ENCODE data around the gene CPT1B. TPM values are rescaled to one million over a fixed set of nuclear protein-coding genes. Genes with fewer than 3 reads are reported as not detected.
"Not testable (repeated sequence)": the region's sequence is repeated elsewhere in the genome, so short reads cannot be mapped to it uniquely, and the experiment has no call there.

Gene CPT1B
- total RNA-seq, 1 donor from 2014 or later = 32.7 TPM

DNA sequence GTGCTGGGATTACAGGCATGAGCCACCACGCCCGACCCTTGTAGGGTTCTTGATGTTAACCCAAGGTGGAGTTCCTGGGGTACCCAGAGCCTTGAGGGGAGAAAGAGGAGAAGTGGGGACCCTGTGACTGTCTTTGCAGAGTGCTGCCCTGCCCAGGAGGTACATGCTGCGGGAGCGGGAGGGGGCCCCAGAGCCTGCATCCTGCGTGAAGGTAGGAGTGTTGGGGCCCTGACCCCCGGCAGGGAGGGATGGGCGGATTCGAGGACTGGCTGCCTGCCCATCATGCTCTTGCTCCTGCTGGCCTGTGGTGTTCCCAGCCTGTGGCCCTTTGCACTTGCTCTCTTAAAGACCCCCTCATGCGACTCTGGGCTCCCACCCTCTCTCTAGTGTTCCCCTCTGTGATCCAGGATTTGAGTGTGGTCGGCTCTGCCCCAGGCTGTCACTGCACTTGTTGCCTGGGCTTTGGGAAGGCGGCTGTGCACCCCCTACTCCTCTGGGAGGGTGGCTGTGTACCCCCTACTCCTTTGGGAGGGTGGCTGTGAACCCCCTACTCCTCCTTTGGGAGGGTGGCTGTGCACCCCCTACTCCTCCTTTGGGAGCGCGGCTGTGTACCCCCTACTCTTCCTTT is 57.3 kb downstream of the CPT1B start:
- DNase-seq (ENCODE audit: low read depth) (no peak), FAIRE-seq (no peak)
- Histone ChIP-seq H3K4me2 (ENCODE audit: low read length) (no peak overlapping the region), H3K79me2 (ENCODE audit: insufficient read depth, low read length) (peaks cover 40% of the 10 kb centered on the region), H3K27ac (ENCODE audit: low read depth, low read length) (no peak overlapping the region), H2AFZ (ENCODE audit: low read depth, low read length) (no peak overlapping the region), H3K4me3 (ENCODE audit: insufficient read depth, low read depth, low read length) (no peak overlapping the region), H3K36me3 (ENCODE audit: insufficient read depth, low read length) (no peaks in the 10 kb centered on the region), H3K27me3 (ENCODE audit: insufficient read depth, low read length) (no peaks in the 10 kb centered on the region), H3K4me1 (ENCODE audit: insufficient read depth, low read length) (peaks cover 13% of the 10 kb centered on the region), H3K9ac (ENCODE audit: low read length) (no peak overlapping the region), H4K20me1 (ENCODE audit: insufficient read depth, low read length) (peaks cover 38% of the 10 kb centered on the region), H3K9me3 (ENCODE audit: insufficient read depth, low read depth, low read length) (no peaks in the 10 kb centered on the region)
- Mint-ChIP-seq H3K4me3 (ENCODE audit: unreplicated experiment) (no peak overlapping the region), H3K4me1 (ENCODE audit: low read depth, unreplicated experiment) (peaks cover 4% of the 10 kb centered on the region), H3K36me3 (ENCODE audit: low read depth, unreplicated experiment) (peaks cover 6% of the 10 kb centered on the region), H3K9me3 (ENCODE audit: unreplicated experiment) (no peaks in the 10 kb centered on the region), H3K27me3 (ENCODE audit: low read depth, unreplicated experiment) (no peaks in the 10 kb centered on the region), H3K27ac (ENCODE audit: unreplicated experiment) (no peak overlapping the region)
- TF ChIP-seq, protein P1, sequence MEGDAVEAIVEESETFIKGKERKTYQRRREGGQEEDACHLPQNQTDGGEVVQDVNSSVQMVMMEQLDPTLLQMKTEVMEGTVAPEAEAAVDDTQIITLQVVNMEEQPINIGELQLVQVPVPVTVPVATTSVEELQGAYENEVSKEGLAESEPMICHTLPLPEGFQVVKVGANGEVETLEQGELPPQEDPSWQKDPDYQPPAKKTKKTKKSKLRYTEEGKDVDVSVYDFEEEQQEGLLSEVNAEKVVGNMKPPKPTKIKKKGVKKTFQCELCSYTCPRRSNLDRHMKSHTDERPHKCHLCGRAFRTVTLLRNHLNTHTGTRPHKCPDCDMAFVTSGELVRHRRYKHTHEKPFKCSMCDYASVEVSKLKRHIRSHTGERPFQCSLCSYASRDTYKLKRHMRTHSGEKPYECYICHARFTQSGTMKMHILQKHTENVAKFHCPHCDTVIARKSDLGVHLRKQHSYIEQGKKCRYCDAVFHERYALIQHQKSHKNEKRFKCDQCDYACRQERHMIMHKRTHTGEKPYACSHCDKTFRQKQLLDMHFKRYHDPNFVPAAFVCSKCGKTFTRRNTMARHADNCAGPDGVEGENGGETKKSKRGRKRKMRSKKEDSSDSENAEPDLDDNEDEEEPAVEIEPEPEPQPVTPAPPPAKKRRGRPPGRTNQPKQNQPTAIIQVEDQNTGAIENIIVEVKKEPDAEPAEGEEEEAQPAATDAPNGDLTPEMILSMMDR (IDR thresholded peaks at IDR 0.05; ENCODE audit: insufficient read depth, low read depth, low read length) = no peak
- no peak for TF ChIP-seq EZH2 (IDR thresholded peaks at IDR 0.05; ENCODE audit: insufficient read depth, low read length)

DNA sequence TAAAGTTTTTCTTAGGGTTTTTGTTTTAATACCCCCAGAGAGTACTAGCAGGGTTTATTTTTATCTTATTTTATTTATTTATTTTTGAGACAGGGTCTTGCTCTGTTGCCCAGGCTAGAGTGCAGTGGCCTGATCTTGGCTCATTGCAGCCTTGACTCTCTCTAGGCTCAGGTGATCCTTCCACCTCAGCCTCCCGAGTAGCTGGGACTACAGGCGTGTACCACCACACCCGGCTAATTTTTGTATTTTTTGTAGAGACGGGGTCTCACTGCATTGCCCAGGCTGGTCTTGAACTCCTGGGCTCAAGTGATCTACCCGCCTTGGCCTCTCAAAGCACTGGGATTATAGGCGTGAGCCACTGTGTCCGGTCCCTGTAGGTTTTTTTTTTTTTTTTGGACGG is 58.0 kb downstream of the CPT1B start:
- not testable (repeated sequence) for H3K36me3 ChIP-seq (ENCODE audit: insufficient read depth, low read length); H3K27me3 ChIP-seq (ENCODE audit: insufficient read depth, low read length); H3K27ac Mint-ChIP-seq (ENCODE audit: unreplicated experiment); H3K27ac ChIP-seq (ENCODE audit: low read depth, low read length); H3K4me3 Mint-ChIP-seq (ENCODE audit: unreplicated experiment); H3K9me3 Mint-ChIP-seq (ENCODE audit: unreplicated experiment); H3K4me1 Mint-ChIP-seq (ENCODE audit: low read depth, unreplicated experiment); DNase-seq (ENCODE audit: low read depth); H3K27me3 Mint-ChIP-seq (ENCODE audit: low read depth, unreplicated experiment); H3K36me3 Mint-ChIP-seq (ENCODE audit: low read depth, unreplicated experiment); H2AFZ ChIP-seq (ENCODE audit: low read depth, low read length); H3K9ac ChIP-seq (ENCODE audit: low read length); FAIRE-seq; H3K4me2 ChIP-seq (ENCODE audit: low read length); H3K9me3 ChIP-seq (ENCODE audit: insufficient read depth, low read depth, low read length); H3K4me3 ChIP-seq (ENCODE audit: insufficient read depth, low read depth, low read length)
- Histone ChIP-seq H4K20me1 (ENCODE audit: insufficient read depth, low read length) (peaks cover 39% of the 10 kb centered on the region), H3K4me1 (ENCODE audit: insufficient read depth, low read length) (peaks cover 13% of the 10 kb centered on the region), H3K79me2 (ENCODE audit: insufficient read depth, low read length) (peaks cover 44% of the 10 kb centered on the region)

DNA sequence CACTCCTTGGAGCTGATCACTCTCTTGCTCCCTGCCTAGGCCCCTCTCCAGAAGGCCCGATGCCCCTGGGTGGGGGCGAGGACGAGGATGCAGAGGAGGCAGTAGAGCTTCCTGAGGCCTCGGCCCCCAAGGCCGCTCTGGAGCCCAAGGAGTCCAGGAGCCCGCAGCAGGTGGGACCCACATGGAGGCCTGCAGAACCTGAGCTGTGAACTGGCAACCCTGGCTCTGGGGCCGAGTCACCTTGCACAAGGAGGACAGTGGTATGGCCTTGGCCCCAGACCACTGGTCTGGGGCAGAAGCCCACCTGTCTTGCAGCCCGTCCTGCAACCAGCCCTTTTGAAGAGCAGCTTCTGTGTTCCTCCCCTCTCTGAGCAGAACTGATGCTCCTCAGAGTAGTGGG is 59.1 kb downstream of the CPT1B start:
- H3K27me3 Mint-ChIP-seq (ENCODE audit: low read depth, unreplicated experiment) = no peaks in the 10 kb centered on the region
- DNase-seq (ENCODE audit: low read depth) (no peak), FAIRE-seq (no peak)
- peaks cover 4% of the 10 kb centered on the region for H3K4me1 ChIP-seq (ENCODE audit: insufficient read depth, low read length)
- no peak overlapping the region for H3K9ac ChIP-seq (ENCODE audit: low read length)
- no peak overlapping the region for H3K4me2 ChIP-seq (ENCODE audit: low read length)
- no peak overlapping the region for H3K4me3 Mint-ChIP-seq (ENCODE audit: unreplicated experiment)
- H3K9me3 Mint-ChIP-seq (ENCODE audit: unreplicated experiment) = no peaks in the 10 kb centered on the region
- H3K9me3 ChIP-seq (ENCODE audit: insufficient read depth, low read depth, low read length) = no peaks in the 10 kb centered on the region
- no peak overlapping the region for H3K4me3 ChIP-seq (ENCODE audit: insufficient read depth, low read depth, low read length)
- H3K27me3 ChIP-seq (ENCODE audit: insufficient read depth, low read length) = no peaks in the 10 kb centered on the region
- H3K27ac ChIP-seq (ENCODE audit: low read depth, low read length) = no peak overlapping the region
- H3K36me3 ChIP-seq (ENCODE audit: insufficient read depth, low read length) = no peaks in the 10 kb centered on the region
- H3K36me3 Mint-ChIP-seq (ENCODE audit: low read depth, unreplicated experiment) = peaks cover 11% of the 10 kb centered on the region
- H3K79me2 ChIP-seq (ENCODE audit: insufficient read depth, low read length) = peaks cover 44% of the 10 kb centered on the region
- H3K4me1 Mint-ChIP-seq (ENCODE audit: low read depth, unreplicated experiment) = no peaks in the 10 kb centered on the region
- no peak overlapping the region for H2AFZ ChIP-seq (ENCODE audit: low read depth, low read length)
- peaks cover 42% of the 10 kb centered on the region for H4K20me1 ChIP-seq (ENCODE audit: insufficient read depth, low read length)
- no peak for TF ChIP-seq EZH2 (IDR thresholded peaks at IDR 0.05; ENCODE audit: insufficient read depth, low read length)
- TF ChIP-seq, protein P1 (IDR thresholded peaks at IDR 0.05; ENCODE audit: insufficient read depth, low read depth, low read length) = no peak
- no peak overlapping the region for H3K27ac Mint-ChIP-seq (ENCODE audit: unreplicated experiment)

Other genes with a start within 250 kb of the CPT1B start
- gene PPP6R2, start 235.1 kb downstream of the CPT1B start, total RNA-seq = 47.9 and 48.3 TPM in 2 replicates
- gene SBF1, start 103.4 kb downstream of the CPT1B start, total RNA-seq = 69.6 and 75.4 TPM in 2 replicates
- 23.0 and 26.3 TPM in 2 replicates for gene ADM2, start 96.9 kb downstream of the CPT1B start, total RNA-seq
- 0.91 and 1.2 TPM in 2 replicates for gene MIOX, start 91.6 kb downstream of the CPT1B start, total RNA-seq
- gene LMF2, start 70.7 kb downstream of the CPT1B start, total RNA-seq = 93.2 and 111 TPM in 2 replicates
- gene NCAPH2, start 70.2 kb downstream of the CPT1B start, total RNA-seq = 25.6 and 27.2 TPM in 2 replicates
- 1.8 and 5.5 TPM in 2 replicates for gene SCO2, start 52.8 kb downstream of the CPT1B start, total RNA-seq
- gene TYMP, start 48.4 kb downstream of the CPT1B start, total RNA-seq = 3.3 and 3.7 TPM in 2 replicates
- gene KLHDC7B, start 32.5 kb downstream of the CPT1B start, total RNA-seq = 0.32 and 1.9 TPM in 2 replicates
- not detected in 2 replicates for gene SYCE3, start 15.5 kb downstream of the CPT1B start, total RNA-seq
- gene CHKB, start 4.4 kb upstream of the CPT1B start, total RNA-seq = 36.1 and 40.7 TPM in 2 replicates
- 4.7 and 5.9 TPM in 2 replicates for gene MAPK8IP2, start 22.4 kb upstream of the CPT1B start, total RNA-seq
- gene ARSA, start 49.7 kb upstream of the CPT1B start, total RNA-seq = 25.5 and 34.7 TPM in 2 replicates
- 10.1 and 10.6 TPM in 2 replicates for gene SHANK3, start 94.4 kb upstream of the CPT1B start, total RNA-seq
- not detected in 2 replicates for gene ACR, start 159.8 kb upstream of the CPT1B start, total RNA-seq
- gene RABL2B, start 205.2 kb upstream of the CPT1B start, total RNA-seq = 26.6 and 27.5 TPM in 2 replicates